Urothelium cell line (cell line): ENCODE data around the gene GPR107.

Experiments
- DNase-seq: peaks from one replicate; pipeline ENCODE4 v3.0.0; 2011; ENCODE audit warnings: low spot score, mixed read lengths
- FAIRE-seq: peaks from 2 replicates; lab custom pipeline; 2011; peaks lifted over from hg19 to GRCh38; lab: Jason Lieb, UNC

GPR107 gene

DNA sequence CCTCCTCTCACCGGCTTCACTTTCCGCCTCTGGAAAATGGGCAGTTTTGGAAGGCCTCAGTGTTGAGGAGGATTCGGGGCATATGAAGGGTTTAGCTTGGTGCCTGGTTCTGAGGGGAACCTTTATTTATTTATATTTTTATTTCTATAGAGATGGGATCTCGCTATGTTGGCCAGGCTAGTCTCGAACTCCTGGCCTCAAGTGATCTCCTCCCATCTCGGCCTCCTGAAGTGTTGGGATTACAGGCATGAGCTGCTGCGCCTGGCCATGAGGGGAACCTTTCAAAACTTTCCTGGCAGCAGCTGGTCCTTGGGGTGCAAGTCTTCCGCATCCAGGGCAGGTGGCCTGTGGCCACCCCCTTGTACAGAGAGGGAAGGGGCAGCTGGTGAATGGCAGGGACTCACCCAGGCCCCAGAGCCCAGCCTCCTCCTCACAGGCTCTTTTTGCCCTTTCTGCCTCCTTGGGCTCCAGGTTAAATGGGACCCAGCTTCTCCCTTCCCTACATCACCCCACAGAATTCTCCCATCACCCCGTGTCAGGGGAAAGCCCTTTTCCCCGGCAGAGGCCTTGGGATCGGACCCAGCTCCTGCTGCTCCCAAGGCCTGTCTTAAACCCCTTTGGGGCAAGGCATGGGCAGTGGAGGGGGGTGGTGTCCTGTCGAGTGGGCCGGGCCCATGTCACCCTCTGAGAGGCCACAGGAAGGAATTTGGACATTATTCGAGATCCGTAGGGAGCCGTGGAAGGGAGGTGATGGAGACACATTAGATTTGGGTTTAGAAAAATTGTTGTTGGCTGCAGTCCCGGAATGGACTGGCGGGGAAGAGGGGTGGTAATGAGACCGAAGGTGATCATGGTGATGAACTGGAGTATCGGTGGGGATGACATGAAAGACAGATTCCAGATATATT, 124.4 kb downstream of the GPR107 start:
- FAIRE-seq (no peak), DNase-seq (no peak)

DNA sequence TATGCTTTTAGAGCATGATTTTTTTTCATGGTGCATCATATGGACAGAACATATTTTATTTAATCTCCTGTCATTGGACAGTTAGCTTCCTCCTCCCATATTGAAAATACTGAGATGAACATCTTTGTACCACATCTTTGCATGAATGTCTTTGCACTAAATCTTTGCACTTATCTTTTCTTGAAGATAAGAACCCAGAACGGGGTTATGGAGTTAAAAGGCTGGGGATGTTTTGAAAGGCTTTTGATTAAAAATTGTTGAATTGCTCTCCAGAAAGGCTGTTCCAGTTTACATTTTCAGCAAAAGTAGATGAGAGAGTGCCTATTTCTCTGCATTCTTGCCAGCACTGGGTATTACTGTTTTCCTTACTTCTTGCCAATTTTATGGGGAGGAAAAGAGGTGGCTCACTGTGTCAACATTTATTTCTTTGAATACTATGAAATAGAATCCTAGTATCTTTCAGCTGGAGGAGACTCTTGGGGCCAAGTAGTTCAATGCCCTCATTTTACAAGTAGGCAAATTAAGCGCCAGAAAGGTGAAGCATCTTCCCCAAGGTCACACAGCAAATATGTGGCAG, 125.7 kb downstream of the GPR107 start:
- no peak for FAIRE-seq

DNA sequence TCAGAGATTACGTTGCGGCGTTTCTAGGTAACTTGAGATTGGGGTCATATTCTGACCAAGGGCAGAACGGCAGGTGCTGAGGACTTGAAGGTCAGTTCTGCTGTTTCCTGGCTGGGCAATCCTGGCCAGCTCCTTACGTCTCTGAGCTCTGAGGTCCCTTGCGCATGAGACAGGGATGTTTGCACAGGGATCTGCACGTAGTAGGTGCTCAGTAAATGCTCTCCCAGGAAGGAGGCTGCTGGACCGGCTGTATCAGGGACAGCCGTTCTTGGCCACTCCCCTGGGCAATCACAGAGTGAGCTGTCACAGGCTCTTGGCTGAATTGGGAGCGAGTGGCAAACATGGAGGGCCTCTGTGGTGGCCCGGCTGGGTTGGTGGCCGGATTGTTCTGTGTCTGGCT, 126.8 kb downstream of the GPR107 start:
- no peak for FAIRE-seq
- no peak for DNase-seq

More for the DNA sequence above, 125.7 kb downstream of the GPR107 start:
- no peak for DNase-seq

DNA sequence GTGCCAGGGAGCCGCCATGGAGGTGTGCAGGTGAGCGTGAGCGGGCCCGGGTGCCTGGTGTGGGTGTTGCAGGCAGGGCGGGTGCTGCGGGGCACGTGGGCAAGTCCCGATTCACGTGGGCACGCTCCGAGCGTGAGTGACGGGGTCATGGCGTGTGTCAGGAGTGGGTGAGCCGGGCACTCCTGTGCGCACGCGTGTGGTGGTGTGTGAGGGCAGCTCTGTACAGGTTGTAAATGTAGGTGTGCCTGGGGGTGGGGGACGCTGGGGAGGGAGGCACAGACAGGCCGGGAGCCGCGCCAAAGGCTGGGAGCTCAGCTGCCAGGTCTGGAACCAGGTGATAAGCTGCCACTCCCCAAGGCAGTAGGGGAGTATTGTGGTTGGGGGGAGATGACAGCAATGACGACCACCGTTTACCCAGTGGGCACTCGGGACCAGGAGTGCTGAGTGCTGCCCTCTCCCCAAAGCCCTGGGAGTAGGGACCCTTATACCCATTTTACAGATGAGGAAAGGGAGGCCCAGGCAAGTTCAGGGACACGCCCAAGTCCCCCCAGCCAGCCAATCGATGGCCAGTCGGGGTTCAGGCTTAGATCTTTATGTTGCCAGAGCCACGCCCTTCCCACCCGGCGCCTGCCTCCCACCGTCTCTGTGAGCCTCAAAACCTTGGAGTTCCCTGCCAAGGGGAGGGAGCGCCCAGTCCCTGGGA, 128.1 kb downstream of the GPR107 start:
- FAIRE-seq: no peak
- DNase-seq: no peak

DNA sequence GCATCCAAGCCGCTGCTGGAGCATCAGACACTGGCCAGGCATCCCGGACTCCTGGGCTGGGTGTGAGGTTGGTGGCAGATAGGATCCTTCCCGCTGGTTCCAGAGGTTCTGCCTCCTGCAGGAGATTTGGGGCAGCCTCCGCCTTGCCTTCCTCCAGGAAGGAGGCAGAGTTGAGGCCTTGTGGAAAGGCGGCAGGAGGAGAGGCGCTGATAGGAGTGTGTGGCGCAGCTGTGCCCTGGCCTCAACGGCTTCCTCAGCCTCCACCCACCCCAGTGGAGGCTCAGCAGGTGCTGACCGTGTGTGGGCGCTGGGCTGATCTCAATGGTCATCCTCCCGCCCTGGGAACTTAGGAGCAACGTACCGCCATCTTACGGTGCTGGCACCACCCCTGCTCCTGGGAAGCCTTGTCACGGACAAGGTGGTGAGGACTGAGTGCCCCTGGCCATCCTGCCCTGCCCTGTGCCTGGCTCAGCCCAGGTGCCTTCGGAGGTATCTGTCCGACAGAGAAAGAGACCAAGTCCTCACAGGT, 128.7 kb downstream of the GPR107 start:
- FAIRE-seq: no peak
- DNase-seq: no peak

DNA sequence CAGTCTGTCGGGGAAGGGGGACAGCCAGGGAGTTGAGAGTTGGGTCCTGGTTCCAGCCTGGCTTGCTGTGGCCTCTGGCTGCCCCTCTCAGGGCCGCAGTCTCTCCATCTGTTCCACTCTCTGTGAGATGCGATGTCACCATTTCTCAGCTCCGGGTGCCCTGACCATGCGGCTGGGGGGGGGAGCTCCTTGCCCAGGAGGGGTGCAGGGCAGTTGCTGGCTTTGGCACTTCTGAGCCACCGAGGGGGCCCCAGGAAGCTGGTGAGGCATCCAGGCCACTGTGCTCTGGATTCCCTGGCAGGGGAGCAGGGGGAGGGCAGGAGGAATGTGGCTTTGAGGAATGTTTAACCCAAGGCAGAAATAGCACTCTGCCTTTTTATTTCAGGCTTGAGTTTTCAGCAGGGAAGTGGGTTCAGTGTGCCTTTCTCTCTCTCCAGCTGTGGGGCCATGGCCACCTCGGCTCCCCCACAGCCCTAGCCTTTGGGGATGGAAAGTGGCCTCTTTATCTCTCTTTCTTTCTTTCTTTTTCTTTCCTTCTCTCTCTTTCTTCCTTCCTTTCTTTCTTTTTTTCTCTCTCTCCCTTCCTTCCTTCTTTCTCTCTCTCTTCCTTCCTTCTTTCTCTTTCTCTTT, 129.5 kb downstream of the GPR107 start:
- FAIRE-seq (no peak), DNase-seq (peak; percentile 80)

DNA sequence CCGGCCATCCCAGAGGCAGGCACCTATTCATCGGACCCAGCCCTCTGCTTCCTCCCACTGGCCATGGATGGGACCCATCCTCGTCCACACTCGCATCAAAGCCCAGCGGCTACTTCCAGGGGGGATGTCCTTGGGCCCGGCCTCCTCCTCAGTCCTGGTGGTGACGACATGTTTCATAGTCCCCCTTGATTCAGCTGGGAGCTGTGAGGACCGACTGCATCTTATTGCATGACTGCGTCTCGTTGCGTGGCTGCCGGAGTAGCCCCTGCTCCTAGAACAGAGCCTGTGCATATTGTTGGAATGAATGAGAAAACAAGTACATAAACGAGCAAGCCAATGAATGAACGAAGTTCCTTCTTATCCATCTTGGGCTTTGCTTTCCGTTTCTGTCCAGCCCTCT, 131.3 kb downstream of the GPR107 start:
- no peak for FAIRE-seq
- no peak for DNase-seq

DNA sequence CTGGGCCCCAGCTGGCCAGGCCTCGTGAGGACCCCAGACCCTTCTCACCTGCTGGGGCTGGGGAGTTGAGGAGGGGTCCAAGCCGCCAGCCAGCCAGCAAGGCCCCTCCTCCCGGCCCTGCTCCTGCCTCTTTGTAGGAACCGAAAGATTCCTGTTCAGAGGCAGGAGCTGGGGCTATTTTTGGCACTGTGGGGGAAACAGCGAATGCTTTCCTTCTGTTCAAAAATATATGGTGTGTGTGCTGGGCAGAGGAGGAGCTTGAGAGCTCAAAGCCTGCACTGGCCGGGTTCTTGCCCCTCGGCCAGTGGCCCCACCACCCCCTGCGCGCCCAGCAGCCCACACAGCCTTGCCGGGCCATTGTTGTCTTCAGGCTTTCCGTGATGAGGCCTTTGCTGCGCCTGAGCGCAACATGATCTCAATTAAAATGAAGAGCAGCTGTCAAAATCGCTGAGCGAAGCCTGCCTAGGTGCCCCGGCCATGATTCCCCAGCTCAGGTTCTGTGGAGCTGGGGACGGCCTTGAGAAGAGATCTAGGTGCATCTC, 131.9 kb downstream of the GPR107 start:
- DNase-seq: no peak
- FAIRE-seq: no peak

DNA sequence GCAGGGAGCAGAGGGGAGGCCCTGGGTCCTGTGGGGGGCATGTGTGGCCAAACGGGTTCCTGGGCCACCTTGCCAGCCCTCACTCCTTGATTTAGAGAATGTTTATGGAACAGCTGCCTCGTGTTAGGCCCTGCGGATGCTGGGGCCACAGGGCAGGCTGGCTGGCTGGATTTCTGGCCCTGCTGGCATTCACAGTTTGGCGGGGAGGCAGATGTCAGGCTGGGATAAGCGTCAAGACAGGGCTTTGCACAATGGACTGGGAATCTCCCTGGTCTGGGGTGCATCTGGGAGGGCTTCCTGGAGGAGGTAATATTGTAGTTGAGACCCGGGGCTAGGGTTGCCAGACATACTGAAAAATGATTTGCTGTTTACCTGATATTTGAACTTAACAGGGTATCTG, 132.3 kb downstream of the GPR107 start:
- FAIRE-seq (no peak), DNase-seq (no peak)

DNA sequence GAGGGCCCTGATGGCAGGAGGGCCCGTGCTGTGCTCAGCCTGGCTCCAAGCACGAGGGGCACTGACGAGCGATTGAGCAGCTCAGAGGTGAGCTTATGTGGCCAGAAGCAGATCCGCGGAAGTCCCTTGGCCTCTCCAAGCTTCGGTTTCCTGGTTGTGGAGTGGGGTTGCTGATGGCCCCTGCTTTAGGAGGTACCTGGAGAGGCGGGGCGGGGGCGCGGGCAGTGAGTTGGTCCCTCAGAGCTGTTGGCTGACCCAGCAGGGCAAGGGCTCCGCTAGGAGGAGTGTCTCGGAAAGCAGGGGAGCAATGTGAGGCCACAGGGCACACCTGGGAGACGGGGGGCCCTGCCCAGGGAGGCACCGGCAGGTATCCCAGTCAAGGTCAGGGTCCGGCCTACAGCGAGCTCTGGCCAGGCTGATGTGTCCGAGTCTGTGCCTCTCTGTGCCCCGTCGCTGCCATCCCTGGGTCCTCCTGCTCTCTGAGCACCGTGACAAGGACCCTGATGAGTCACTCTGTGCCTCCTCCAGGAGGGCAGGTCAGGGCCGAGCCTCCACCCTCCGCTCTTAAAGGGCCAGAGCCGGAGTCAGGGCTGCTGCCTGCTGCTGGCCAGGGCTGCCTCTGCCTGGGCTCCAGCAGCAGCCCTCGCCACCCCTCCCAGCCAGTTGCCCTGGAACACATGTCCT, 133.3 kb downstream of the GPR107 start:
- DNase-seq: peak; percentile 94
- FAIRE-seq: peak; percentile 80

DNA sequence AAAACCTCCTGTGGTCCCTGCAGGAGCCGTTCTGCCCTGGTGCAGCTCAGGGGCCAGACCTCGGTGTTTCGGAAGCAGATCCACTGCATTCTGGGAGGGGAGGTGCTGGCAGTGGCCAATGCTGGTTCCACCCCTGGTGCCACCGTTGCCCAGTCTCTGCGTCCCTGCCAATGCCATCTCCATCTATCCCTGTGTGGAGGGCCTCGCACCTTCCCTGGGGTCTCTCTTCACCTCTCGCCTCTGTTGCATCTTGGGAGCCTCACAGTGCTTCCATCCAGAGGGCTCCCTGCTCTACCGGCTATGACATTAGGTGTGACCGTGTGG, 133.8 kb downstream of the GPR107 start:
- FAIRE-seq: peak; percentile 5
- no peak for DNase-seq

DNA sequence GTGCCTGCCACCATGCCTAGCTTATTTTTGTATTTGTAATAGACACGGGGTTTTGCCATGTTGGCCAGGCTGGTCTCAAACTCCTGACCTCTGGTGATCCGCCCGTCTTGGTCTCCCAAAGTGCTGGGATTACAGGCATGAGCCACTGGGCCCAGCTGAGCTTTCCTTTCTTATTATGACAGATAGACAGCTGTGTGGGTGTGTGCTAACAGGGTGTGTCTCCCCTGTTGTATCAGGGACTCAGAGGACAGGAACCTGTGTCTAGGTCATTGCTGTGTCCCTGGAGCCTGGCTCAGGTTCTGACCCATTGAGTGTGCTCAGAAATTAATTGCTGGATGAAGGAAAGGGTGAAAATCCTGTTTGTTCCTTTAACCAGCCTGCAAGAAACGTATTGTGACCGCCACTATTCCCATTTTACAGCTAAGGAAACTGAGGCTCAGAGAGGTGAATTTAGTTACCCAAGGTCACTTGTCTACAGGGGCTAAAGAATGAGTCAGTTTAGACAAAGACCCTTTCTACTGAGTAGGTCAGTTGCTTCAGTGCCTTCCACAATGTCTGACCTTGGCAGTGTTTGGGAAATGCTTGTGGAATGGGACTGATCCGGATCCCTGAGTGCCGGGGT, 135.3 kb downstream of the GPR107 start:
- DNase-seq (no peak), FAIRE-seq (no peak)
